ENCODE results near the gene KNL1. TPM values are rescaled to one million over a fixed set of nuclear protein-coding genes. Genes with fewer than 3 reads are reported as not detected.

The KNL1 gene
- total RNA-seq, 1 experiment from 2014 or later: 19.7 TPM

DNA sequence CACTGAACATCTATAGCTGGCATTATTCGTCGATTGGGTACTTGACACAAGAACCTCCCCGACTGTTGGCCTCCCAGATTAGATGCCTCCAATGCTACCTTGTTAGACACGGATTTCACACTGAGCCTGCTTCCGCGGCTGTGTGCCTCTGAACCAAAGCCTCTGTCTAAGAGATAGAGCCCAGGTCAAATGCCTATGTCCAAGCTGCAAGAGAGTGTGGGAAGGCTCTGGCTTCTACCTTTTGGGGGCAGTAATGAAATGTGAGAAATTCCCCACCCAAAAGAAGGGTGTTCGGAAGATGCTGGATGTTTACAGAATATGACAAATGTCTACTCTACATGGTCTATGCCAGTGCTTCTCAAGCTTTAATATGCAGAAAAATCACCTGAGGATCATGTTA, 26.9 kb upstream of the KNL1 start:
- H3K9ac ChIP-seq (ENCODE audit: extremely low read depth, insufficient read length, low read length): no peak overlapping the region
- H2BK12ac ChIP-seq (ENCODE audit: insufficient read length, low read depth, low read length): no peak overlapping the region
- Mint-ChIP-seq H3K4me1 (peaks cover 29 to 31% of the 10 kb centered on the region in 2 experiments), H3K4me3 (no peak overlapping the region), H3K27me3 (ENCODE audit: low read depth) (peaks cover 2% of the 10 kb centered on the region; the same call in 1 of the 2 replicates), H3K9me3 (no peaks in the 10 kb centered on the region; a peak in 1 of 5 replicates), H3K27ac (no peak overlapping the region), H3K36me3 (ENCODE audit: insufficient read depth in 1 of 3, low read depth in 3 of 3) (peaks cover 2 to 11% (median 9%) of the 10 kb centered on the region in 3 experiments; a peak in 5 of 7 replicates)
- H4K91ac ChIP-seq (ENCODE audit: insufficient read length, low read depth, low read length): no peak overlapping the region
- H3K79me1 ChIP-seq (ENCODE audit: insufficient read depth, low read depth, low read length, poor library complexity, severe bottlenecking): no peaks in the 10 kb centered on the region
- no peak overlapping the region for H3K4me2 ChIP-seq (ENCODE audit: insufficient read depth, insufficient read length, low read length)
- H4K20me1 ChIP-seq (ENCODE audit: control insufficient read depth, insufficient read depth, insufficient read length): no peaks in the 10 kb centered on the region
- H3K18ac ChIP-seq (ENCODE audit: insufficient read length, low read depth, low read length): no peak overlapping the region
- no peak overlapping the region for H3T11ph ChIP-seq (ENCODE audit: low read length)
- H2BK5ac ChIP-seq (ENCODE audit: insufficient read length, low read length): no peak overlapping the region
- H2BK120ac ChIP-seq (ENCODE audit: low read depth, low read length, poor library complexity, severe bottlenecking): no peak overlapping the region
- TF ChIP-seq CTCF (conservative IDR thresholded peaks at IDR 0.05): peak; percentile 63
- no peak overlapping the region for H4K8ac ChIP-seq (replicated peaks; ENCODE audit: insufficient read length, low read depth, low read length)
- peaks cover 3% of the 10 kb centered on the region for H3K23me2 ChIP-seq (ENCODE audit: insufficient read length, low read depth, low read length, poor library complexity, severe bottlenecking)
- H3K27me3 ChIP-seq (ENCODE audit: insufficient read depth, low read length): no peaks in the 10 kb centered on the region
- no peak overlapping the region for H2AFZ ChIP-seq (ENCODE audit: low read length)
- peak; percentile 49 for DNase-seq
- no peak overlapping the region for H3K56ac ChIP-seq (ENCODE audit: insufficient read length, low read depth, low read length)
- no peak overlapping the region for H3K23ac ChIP-seq (ENCODE audit: insufficient read length, low read depth, low read length)
- H3K27ac ChIP-seq (ENCODE audit: insufficient read length, low read depth, low read length): no peak overlapping the region
- H3K4ac ChIP-seq (ENCODE audit: low read depth, low read length): no peak overlapping the region
- no peak overlapping the region for H3K14ac ChIP-seq (ENCODE audit: insufficient read depth, low read length)
- peaks cover 6% of the 10 kb centered on the region; the same call in 1 of the 2 replicates for H3K79me2 ChIP-seq (ENCODE audit: insufficient read depth, low read length)
- no CpG with 5 or more reads among the region's 7 CpGs for WGBS (ENCODE audit: extremely low coverage, insufficient read length, low lambda C conversion rate)
- no peak overlapping the region for H2BK15ac ChIP-seq (ENCODE audit: low read depth, low read length)
- no peak overlapping the region for H2AK5ac ChIP-seq (ENCODE audit: insufficient read length, low read length)
- H3K4me1 ChIP-seq (ENCODE audit: insufficient read depth, low read length): no peaks in the 10 kb centered on the region
- H4K5ac ChIP-seq (ENCODE audit: insufficient read length, low read depth, low read length): no peak overlapping the region
- no peak overlapping the region for H2BK20ac ChIP-seq (ENCODE audit: low read depth, low read length, poor library complexity, severe bottlenecking)
- no peaks in the 10 kb centered on the region for H3K9me3 ChIP-seq (ENCODE audit: control insufficient read depth, low read depth, low read length)
